Fibroblast of skin of left quadriceps (primary cell): ENCODE results near the gene EGLN1.

Experiments
- DNase-seq, 2 experiments: peaks; one replicate each; pipeline ENCODE4 v3.0.0-alpha.2; 2013; ENCODE audit warnings: low read depth in 2 of 2

The EGLN1 gene

DNA sequence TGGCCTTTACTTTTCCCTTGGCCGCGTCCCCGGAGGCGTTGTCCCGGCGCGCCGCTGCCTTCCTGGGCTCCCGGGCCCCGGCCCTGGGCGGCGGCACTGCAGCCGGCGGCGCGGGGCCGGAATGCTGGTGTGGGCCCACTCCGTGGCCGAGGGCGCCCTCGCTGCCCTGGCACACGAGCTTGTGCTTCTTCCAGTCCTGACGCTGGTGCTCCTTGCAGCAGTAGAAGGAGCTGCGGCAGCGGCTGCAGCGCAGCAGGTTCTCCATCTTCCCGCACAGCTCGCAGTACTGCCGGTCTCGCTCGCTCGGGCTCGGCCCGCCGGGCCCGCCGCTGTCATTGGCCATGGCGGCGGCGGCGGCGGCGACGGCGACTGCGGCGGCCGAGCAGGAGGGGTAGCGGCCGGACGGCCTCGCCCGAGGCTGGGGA lies 529 bp downstream of the EGLN1 start:
- no peak for DNase-seq

DNA sequence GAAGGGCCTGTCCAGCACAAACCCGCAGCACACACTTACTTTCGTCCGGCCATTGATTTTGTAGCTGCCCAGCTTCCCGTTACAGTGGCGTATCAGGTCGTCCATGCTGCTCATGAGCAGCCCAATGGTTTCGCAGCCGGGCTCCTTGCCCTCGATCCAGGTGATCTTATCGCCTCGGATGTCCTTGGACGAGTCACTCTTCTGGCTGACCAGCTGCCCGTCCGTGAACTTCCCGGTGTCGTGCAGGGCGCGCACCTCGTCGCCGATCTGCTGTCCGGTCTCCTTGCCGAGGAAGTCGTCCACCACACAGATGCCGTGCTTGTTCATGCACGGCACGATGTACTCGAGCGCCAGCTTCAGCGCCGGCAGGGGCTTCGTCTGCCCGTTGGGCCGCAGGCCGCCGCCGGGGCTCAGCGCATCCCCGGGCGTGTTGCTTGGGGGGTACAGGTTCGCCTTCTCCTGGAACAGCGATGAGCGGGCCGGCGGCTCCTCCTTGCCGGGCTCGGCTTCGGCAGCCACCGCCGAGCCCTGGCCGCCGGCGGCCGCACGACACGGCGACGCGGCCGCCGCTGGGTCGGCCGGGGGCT lies 1.0 kb downstream of the EGLN1 start:
- DNase-seq = no peak

- DNase-seq = no peak
Observed at GRCh38 chr1:231420299-231420958, 1.7 kb downstream of the EGLN1 start.

- DNase-seq = no peak
Observed at GRCh38 chr1:231419738-231420298, 2.3 kb downstream of the EGLN1 start.

DNA sequence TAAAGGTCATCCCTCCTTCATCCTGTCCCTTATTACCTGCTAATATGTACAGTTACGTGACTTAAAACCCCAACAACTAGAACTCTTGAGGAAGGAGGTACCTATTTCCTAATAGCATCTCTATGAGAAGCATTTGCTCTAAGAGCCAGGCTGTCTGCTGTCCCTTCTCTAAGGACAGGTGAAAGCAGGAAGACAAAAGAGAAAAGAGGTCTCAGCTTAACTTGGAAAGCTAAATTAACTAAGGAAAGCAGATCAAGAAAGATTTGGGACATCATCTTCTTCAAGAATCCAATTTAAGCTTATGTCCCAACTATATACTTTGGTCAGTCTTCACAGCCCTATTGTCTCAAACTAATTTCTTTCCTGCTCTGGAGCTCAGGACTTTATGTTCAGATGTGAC lies 2.9 kb downstream of the EGLN1 start:
- DNase-seq = no peak

- no peak for DNase-seq
Observed at GRCh38 chr1:231418741-231419107, 3.4 kb downstream of the EGLN1 start.

GRCh38 chr1:231418101-231418740 lies 3.9 kb downstream of the EGLN1 start:
- DNase-seq = no peak

DNA sequence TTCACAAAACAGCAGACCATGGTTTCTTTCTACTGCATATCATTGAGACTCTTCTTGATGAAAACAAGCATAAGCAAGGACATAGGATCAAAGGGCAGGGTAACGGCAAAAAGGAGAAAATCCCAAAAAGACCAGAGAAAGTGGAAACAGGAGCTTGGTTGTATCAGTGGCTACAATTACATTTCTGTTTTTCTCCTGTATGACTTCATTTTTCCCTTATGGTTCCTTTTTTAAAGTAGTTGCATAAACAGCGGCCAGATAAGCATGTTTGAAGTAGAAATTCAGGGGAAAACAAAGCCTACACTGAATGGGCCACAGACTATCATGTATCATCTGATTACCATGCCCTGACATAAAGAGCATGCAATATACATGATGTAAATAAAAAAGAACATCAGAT lies 4.6 kb downstream of the EGLN1 start:
- DNase-seq = no peak

DNA sequence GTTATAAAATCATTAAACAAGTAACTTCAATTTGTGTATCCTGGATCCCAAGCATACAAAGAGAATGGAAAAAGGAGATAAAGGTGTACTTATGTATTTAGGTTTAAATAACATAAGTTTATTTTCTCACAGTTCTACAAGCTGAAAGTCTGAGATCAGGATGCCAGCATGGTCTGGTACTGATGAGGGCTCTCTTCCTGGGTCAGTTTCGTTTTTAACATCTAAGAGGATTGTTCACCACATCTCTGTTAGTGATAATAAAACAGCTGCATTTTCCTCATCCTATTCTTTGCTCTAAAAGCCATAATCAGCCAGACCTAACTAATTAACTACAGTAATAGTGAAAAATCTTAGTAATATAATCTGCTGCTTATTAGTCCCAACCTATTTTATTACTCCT lies 5.2 kb downstream of the EGLN1 start:
- DNase-seq = no peak

DNA sequence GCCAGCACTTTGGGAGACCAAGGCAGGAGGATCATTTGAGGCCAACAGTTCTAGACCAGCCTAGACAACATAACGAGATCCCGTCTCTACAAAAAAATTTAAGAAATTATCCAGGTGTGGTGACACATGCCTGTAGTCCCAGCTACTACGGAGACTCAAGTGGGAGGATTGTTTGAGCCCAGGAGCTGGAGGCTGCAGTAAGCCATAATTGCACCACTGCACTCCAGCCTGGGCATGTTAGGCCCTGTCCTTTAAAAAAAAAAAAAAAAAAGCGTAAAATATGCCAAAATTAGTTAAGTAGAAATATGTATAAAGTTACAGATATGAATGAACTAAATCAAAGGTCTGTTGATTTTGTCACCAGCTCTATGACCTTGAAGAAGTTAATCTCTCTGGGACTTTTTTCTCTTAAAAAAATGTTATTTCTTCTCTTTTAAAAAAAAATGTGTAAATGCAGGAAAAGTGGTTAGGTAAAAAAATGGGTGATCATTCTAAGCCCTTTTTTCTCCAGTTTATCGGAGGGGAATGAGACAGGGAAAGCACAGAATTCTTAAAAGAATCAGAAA lies 7.0 kb downstream of the EGLN1 start:
- DNase-seq = no peak

GRCh38 chr1:231414260-231415016 lies 7.6 kb downstream of the EGLN1 start:
- DNase-seq = no peak

GRCh38 chr1:231413749-231414082 lies 8.4 kb downstream of the EGLN1 start:
- DNase-seq = no peak

GRCh38 chr1:231411036-231411531 lies 11.0 kb downstream of the EGLN1 start:
- no peak for DNase-seq

- peak; percentile 56 to 58 for DNase-seq
Observed at GRCh38 chr1:231410036-231410612, 12.0 kb downstream of the EGLN1 start.

GRCh38 chr1:231408528-231409094 lies 13.5 kb downstream of the EGLN1 start:
- no peak for DNase-seq

GRCh38 chr1:231407547-231408396 lies 14.3 kb downstream of the EGLN1 start:
- no peak for DNase-seq

DNA sequence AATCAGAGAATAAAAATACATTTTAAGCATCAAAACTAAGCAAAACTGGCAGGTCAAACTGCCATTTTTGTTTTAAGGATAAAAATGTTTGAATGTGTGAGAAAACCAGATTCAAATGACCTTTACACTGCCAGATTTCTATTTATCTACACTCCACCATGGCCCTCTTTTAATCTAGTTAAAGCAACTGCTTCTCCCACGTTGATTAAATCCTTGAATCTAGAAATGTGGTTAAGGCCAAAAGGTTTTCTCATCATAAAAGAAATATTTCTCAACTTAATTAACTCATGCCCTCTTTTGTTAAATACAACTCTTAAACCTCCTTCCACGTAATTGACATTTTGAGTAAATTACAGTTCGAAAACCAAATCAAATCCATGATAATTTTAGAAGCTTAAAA lies 15.0 kb downstream of the EGLN1 start:
- no peak for DNase-seq

GRCh38 chr1:231404318-231404717 lies 17.8 kb downstream of the EGLN1 start:
- DNase-seq = no peak

- DNase-seq = no peak
Observed at GRCh38 chr1:231401478-231401877, 20.6 kb downstream of the EGLN1 start.
